ENCODE data around the gene SATB2. TPM values are rescaled to one million over a fixed set of nuclear protein-coding genes. Genes with fewer than 3 reads are reported as not detected.

The SATB2 gene
- 3.4 to 4.0 TPM (median 3.8 TPM) in 3 replicates for total RNA-seq

DNA sequence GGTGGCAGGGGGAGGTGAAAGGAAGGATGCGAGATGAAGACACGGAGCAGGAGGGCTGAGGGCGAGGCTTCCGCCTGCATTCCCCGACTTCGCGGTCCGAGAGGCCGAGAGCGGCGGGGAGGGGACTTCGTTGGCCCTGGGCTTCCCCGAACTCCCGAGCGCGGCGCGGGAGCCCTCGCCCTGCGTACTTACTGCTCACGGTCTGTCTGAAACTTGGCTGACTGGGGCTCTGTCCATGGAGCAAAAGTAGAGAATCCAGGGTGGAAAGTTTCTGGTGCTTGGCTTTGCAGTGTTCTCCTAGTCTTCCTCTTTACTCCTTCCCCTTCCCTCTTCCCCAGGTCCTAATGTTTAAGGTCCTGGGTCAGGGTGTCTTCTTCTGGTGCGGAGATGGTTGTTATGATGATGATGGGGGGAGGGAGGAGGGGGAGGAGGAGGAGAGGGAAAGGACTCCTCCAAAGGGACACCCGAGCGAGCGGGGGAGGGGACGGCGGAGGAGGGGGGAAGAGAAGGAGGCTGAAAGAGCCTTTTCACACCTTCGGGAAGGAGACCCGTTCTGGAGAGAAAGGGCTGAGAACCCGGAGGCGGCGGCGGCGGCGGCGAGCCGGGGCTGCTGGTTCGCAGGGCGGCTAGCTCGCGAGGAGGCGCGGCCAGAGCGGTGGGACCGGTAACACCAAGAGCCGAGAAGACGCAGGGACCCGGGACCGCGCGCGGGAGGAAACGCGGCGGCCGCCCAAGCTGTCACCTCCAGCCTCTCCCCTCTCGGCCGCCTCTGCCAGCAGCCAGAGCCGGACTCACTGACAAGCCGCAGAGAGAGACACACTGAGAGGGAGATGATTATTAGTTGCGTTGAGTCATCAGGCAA, at the start of gene SATB2:
Gene SATB2 (minus strand): TSS at position 793 of the 862 bp plus-strand sequence. CDS start 1,902 bp downstream, outside the sequence.
- H3K27ac Mint-ChIP-seq = peak within 1 kb of the TSS; percentile 12
- H3K36me3 Mint-ChIP-seq = no peaks in the 10 kb centered on the region
- DNase-seq (ENCODE audit: low spot score in 2 of 2, unreplicated experiment in 2 of 2) = peak in 1 of 2 experiments; percentile 58
- peaks cover 86% of the 10 kb centered on the region for H3K27me3 Mint-ChIP-seq (ENCODE audit: low read depth)
- H3K4me3 Mint-ChIP-seq = peak within 1 kb of the TSS; percentile 69
- no peaks in the 10 kb centered on the region for H3K9me3 Mint-ChIP-seq
- peaks cover 23% of the 10 kb centered on the region for H3K4me1 Mint-ChIP-seq
- TF ChIP-seq, protein P1, sequence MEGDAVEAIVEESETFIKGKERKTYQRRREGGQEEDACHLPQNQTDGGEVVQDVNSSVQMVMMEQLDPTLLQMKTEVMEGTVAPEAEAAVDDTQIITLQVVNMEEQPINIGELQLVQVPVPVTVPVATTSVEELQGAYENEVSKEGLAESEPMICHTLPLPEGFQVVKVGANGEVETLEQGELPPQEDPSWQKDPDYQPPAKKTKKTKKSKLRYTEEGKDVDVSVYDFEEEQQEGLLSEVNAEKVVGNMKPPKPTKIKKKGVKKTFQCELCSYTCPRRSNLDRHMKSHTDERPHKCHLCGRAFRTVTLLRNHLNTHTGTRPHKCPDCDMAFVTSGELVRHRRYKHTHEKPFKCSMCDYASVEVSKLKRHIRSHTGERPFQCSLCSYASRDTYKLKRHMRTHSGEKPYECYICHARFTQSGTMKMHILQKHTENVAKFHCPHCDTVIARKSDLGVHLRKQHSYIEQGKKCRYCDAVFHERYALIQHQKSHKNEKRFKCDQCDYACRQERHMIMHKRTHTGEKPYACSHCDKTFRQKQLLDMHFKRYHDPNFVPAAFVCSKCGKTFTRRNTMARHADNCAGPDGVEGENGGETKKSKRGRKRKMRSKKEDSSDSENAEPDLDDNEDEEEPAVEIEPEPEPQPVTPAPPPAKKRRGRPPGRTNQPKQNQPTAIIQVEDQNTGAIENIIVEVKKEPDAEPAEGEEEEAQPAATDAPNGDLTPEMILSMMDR (IDR thresholded peaks at IDR 0.05; ENCODE audit: unreplicated experiment) = no peak

DNA sequence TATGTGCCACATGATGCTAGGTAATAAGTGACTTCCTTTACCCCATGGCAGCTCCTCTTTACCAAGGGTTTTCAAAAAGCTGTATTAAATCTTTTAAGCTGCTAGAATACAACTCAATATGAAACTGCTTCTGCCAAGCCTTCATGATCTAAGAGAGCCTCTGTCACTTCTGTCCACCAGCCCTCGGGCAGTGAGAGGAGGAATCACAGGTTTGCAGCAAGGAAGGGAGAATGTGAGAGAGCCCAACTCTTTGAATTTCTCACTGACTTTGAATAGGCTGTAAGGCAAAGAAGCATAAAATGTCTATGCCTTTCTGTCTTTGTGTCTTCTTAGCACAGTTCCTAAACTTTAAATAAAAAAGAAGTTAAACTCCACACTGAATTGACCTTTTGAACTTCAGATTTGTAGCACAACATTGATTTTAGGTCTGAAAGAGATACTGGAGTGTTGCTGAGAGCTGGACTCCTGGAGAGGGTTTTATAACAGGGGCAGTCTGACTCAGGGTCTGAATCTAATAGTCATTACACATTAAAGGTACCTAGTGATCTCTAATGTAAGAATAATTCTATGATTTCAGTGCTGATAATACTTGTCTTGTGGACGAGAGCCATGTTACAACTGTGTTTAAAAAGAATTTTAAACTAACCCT, 48.1 kb upstream of the SATB2 start:
- Mint-ChIP-seq H3K27ac (no peak overlapping the region), H3K4me1 (no peaks in the 10 kb centered on the region), H3K9me3 (no peaks in the 10 kb centered on the region), H3K4me3 (no peak overlapping the region), H3K36me3 (no peaks in the 10 kb centered on the region), H3K27me3 (ENCODE audit: low read depth) (no peaks in the 10 kb centered on the region)
- no peak for DNase-seq (ENCODE audit: low spot score in 2 of 2, unreplicated experiment in 2 of 2)
- TF ChIP-seq, protein P1 (IDR thresholded peaks at IDR 0.05; ENCODE audit: unreplicated experiment) = no peak

DNA sequence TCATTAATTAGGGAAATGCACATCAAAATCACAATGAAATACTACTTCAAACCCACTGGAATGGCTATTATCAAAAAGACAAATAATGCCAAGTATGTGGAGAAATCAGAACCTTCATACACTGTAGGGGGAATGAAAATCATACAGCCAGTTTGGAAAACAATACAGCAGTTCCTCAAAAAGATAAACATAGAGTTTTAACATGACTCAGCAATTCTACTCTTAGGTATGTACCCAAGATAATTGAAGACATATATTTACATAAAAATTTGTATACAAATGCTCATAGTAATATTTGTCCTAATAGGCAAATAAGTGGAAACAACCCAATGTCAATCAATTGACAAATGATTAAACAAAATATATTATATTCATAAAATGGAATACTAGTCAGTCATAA, 45.4 kb upstream of the SATB2 start:
- H3K4me1 Mint-ChIP-seq = no peaks in the 10 kb centered on the region
- no peaks in the 10 kb centered on the region for H3K36me3 Mint-ChIP-seq
- no peak overlapping the region for H3K27ac Mint-ChIP-seq
- DNase-seq (ENCODE audit: low spot score in 2 of 2, unreplicated experiment in 2 of 2) = no peak
- H3K27me3 Mint-ChIP-seq (ENCODE audit: low read depth) = peaks cover 3% of the 10 kb centered on the region
- TF ChIP-seq, protein P1 (IDR thresholded peaks at IDR 0.05; ENCODE audit: unreplicated experiment) = no peak
- peaks cover 3% of the 10 kb centered on the region for H3K9me3 Mint-ChIP-seq
- no peak overlapping the region for H3K4me3 Mint-ChIP-seq

DNA sequence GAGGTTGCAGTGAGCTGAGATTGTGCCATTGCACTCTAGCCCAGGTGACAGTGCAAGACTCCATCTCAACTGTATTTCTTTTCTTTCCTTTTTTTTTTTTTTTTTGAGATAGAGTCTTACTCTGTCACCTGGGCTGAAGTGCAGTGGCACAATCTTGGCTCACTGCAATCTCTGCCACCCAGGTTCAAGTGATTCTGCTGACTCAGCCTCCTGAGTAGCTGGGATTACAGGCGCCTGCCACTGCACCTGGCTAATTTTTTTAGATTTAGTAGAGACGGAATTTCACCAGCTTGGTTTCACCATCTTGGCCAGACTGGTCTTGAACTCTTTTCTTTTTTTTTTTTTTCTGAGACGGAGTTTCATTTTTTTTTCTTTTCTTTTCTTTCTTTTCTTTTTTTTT, 41.3 kb upstream of the SATB2 start:
- no peaks in the 10 kb centered on the region for H3K36me3 Mint-ChIP-seq
- H3K9me3 Mint-ChIP-seq = peaks cover 3% of the 10 kb centered on the region
- no peak overlapping the region for H3K27ac Mint-ChIP-seq
- DNase-seq (ENCODE audit: low spot score in 2 of 2, unreplicated experiment in 2 of 2) = no peak
- H3K27me3 Mint-ChIP-seq (ENCODE audit: low read depth) = peaks cover 6% of the 10 kb centered on the region
- no peaks in the 10 kb centered on the region for H3K4me1 Mint-ChIP-seq
- TF ChIP-seq, protein P1 (IDR thresholded peaks at IDR 0.05; ENCODE audit: unreplicated experiment) = no peak
- H3K4me3 Mint-ChIP-seq = no peak overlapping the region

DNA sequence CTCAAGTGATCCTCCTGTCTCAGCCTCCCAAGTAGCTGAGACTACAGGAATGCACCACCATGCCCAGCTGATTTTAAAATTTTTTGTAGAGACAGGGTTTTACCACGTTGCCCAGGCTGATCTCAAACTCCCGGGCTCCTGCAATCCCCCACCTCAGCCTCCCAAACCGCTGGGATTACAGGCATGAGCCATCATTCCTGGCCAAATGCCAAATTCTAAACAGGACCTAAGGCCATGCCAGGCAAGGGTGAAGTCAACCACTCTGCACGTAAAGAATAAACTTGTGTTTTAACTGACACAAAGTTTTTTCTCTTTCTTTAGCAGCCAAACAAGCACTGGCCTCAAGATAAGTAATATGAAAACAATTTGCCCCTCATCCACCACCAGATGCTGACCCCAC, 37.4 kb upstream of the SATB2 start:
- peaks cover 3% of the 10 kb centered on the region for H3K9me3 Mint-ChIP-seq
- no peak for DNase-seq (ENCODE audit: low spot score in 2 of 2, unreplicated experiment in 2 of 2)
- H3K27me3 Mint-ChIP-seq (ENCODE audit: low read depth) = peaks cover 6% of the 10 kb centered on the region
- H3K36me3 Mint-ChIP-seq = no peaks in the 10 kb centered on the region
- H3K4me3 Mint-ChIP-seq = no peak overlapping the region
- TF ChIP-seq, protein P1 (IDR thresholded peaks at IDR 0.05; ENCODE audit: unreplicated experiment) = no peak
- H3K4me1 Mint-ChIP-seq = peaks cover under 1% of the 10 kb centered on the region
- H3K27ac Mint-ChIP-seq = no peak overlapping the region

Data from mesothelial cell of epicardium (in vitro differentiated cells).